LHCN-M2 (cell line): Measurements from ENCODE around the gene UCN. TPM values are rescaled to one million over a fixed set of nuclear protein-coding genes. Genes with fewer than 3 reads are reported as not detected.
"Not testable (repeated sequence)": the region's sequence is repeated elsewhere in the genome, so short reads cannot be mapped to it uniquely, and the experiment has no call there.

Source experiments
- DNase-seq: peaks from one replicate; pipeline ENCODE4 v3.0.0-alpha.2; 2012; ENCODE audit warnings: low read depth
- total RNA-seq: library from RNA; depleted of rRNA; stranded (reverse); fragments of >200 nt; gene quantifications from 2 replicates; pipeline ENCODE4 v1.2.3, GENCODE V29; 2014

UCN gene
- total RNA-seq, 1 experiment from 2014 or later = 1.2 TPM

GRCh38 chr2:27315122-27315521, 6.9 kb upstream of the UCN start:
- no peak for DNase-seq

GRCh38 chr2:27314709-27315108, 6.5 kb upstream of the UCN start:
- no peak for DNase-seq

- no peak for DNase-seq
Observed at GRCh38 chr2:27313882-27314645, 5.8 kb upstream of the UCN start.

GRCh38 chr2:27312152-27312551, 3.9 kb upstream of the UCN start:
- DNase-seq = no peak

- DNase-seq = no peak
Observed at GRCh38 chr2:27309651-27310050, 1.4 kb upstream of the UCN start.

- DNase-seq = no peak
Observed at GRCh38 chr2:27307545-27308358, 493 bp downstream of the UCN start.

- no peak for DNase-seq
Observed at GRCh38 chr2:27307287-27307544, 1.0 kb downstream of the UCN start.

GRCh38 chr2:27306573-27307286, 1.5 kb downstream of the UCN start:
- DNase-seq = no peak

- DNase-seq = no peak
Observed at GRCh38 chr2:27306136-27306535, 2.1 kb downstream of the UCN start.

- no peak for DNase-seq
Observed at GRCh38 chr2:27305516-27305915, 2.7 kb downstream of the UCN start.

- no peak for DNase-seq
Observed at GRCh38 chr2:27304488-27305240, 3.6 kb downstream of the UCN start.

GRCh38 chr2:27303093-27304025, 4.9 kb downstream of the UCN start:
- peak; percentile 66 for DNase-seq

GRCh38 chr2:27300606-27301005, 7.6 kb downstream of the UCN start:
- not testable (repeated sequence) for DNase-seq

- DNase-seq = no peak
Observed at GRCh38 chr2:27298391-27299080, 9.7 kb downstream of the UCN start.

- no peak for DNase-seq
Observed at GRCh38 chr2:27297195-27297594, 11.1 kb downstream of the UCN start.

- no peak for DNase-seq
Observed at GRCh38 chr2:27296481-27296880, 11.8 kb downstream of the UCN start.

- DNase-seq = no peak
Observed at GRCh38 chr2:27294928-27295327, 13.3 kb downstream of the UCN start.

GRCh38 chr2:27291865-27292264, 16.4 kb downstream of the UCN start:
- DNase-seq = no peak

- DNase-seq = no peak
Observed at GRCh38 chr2:27290549-27290948, 17.7 kb downstream of the UCN start.

- DNase-seq = no peak
Observed at GRCh38 chr2:27288610-27289009, 19.6 kb downstream of the UCN start.
